SK-N-SH (cell line): ENCODE results near the gene BCO1. TPM values are rescaled to one million over a fixed set of nuclear protein-coding genes. Genes with fewer than 3 reads are reported as not detected.

Experiments
- CTCF ChIA-PET: fragments of 300-600, 350-600 bp; formaldehyde crosslinking; extraction: SDS; loops from one replicate; lab custom pipeline; 2021; lab: Yijun Ruan, JAX
- POLR2A ChIA-PET: fragments of 350-600 bp; sonication (Branson Sonifier 250); formaldehyde crosslinking; extraction: SDS; loops from one replicate; lab custom pipeline; 2020; ENCODE audit warnings: antibody characterized with exemption, inconsistent platforms; lab: Yijun Ruan, JAX
- DNase-seq: peaks from one replicate; pipeline ENCODE4 v3.0.0; 2012
- H2AFZ ChIP-seq: fragments of 200-600 bp; sonication (generic); 2 replicates; pipeline ENCODE4 v1.8.1; 2016; ENCODE audit warnings: antibody characterized with exemption, mild to moderate bottlenecking, low read depth
- H3F3A ChIP-seq: fragments of 200-600 bp; sonication (generic); replicated peaks from 2 replicates; pipeline ENCODE3; 2016; ENCODE audit warnings: antibody characterized with exemption, mild to moderate bottlenecking; ENCODE audit not compliant: insufficient read depth
- H3K27ac ChIP-seq, 2 experiments: fragments of 200-500 bp in 1 of 2; fragments of 200-600 bp in 1 of 2; sonication (Bioruptor generic) in 1 of 2; sonication (generic), shearing (Covaris generic) in 1 of 2; 2 replicates each; pipeline versions ENCODE4 v1.5.1 to v1.6.1; 2014 to 2016; ENCODE audit warnings: low read depth in 2 of 2, inconsistent platforms in 1 of 2, low read length in 1 of 2, mild to moderate bottlenecking in 1 of 2, mixed read lengths in 1 of 2
- H3K27me3 ChIP-seq: fragments of 200-600 bp; sonication (generic), shearing (Covaris generic); 2 replicates; pipeline ENCODE4 v1.6.1; 2016; ENCODE audit warnings: mixed run types; ENCODE audit not compliant: insufficient read depth
- H3K36me3 ChIP-seq, 2 experiments: fragments of 200-500 bp in 1 of 2; fragments of 200-600 bp in 1 of 2; sonication (Bioruptor generic) in 1 of 2; sonication (generic) in 1 of 2; replicated peaks in 1 of 2; 2 replicates each; pipeline versions ENCODE3 to v1.5.1; 2014 to 2016; ENCODE audit warnings: low read length in 1 of 2, mild to moderate bottlenecking in 1 of 2; ENCODE audit not compliant: insufficient read depth in 2 of 2, control insufficient read depth in 1 of 2
- H3K4me1 ChIP-seq, 2 experiments: fragments of 200-500 bp in 1 of 2; fragments of 200-600 bp in 1 of 2; sonication (Bioruptor generic) in 1 of 2; sonication (generic), shearing (Covaris generic) in 1 of 2; 2 replicates each; pipeline versions ENCODE4 v1.5.1 to v1.6.1; 2014 to 2016; ENCODE audit warnings: low read depth in 1 of 2, low read length in 1 of 2, mixed run types in 1 of 2; ENCODE audit not compliant: insufficient read depth in 2 of 2, control insufficient read depth in 1 of 2
- H3K4me2 ChIP-seq: fragments of 200-600 bp; sonication (generic), shearing (Covaris generic); 2 replicates; pipeline ENCODE4 v1.6.1; 2017; ENCODE audit warnings: mixed run types
- H3K4me3 ChIP-seq, 2 experiments: fragments of 200-500 bp in 1 of 2; fragments of 200-600 bp in 1 of 2; sonication (Bioruptor generic) in 1 of 2; sonication (generic), shearing (Covaris generic) in 1 of 2; 2 replicates each; pipeline versions ENCODE4 v1.5.1 to v1.8.1; 2014 to 2016; ENCODE audit warnings: low read depth in 2 of 2, inconsistent platforms in 1 of 2, low read length in 1 of 2, mild to moderate bottlenecking in 1 of 2, mixed read lengths in 1 of 2, moderate library complexity in 1 of 2
- H3K79me2 ChIP-seq: fragments of 200-600 bp; sonication (generic); 2 replicates; pipeline ENCODE4 v1.8.1; 2017; ENCODE audit warnings: mild to moderate bottlenecking; ENCODE audit not compliant: insufficient read depth
- H3K9ac ChIP-seq: fragments of 200-600 bp; sonication (generic); 2 replicates; pipeline ENCODE4 v1.6.1; 2017; ENCODE audit warnings: mixed run types
- H3K9me2 ChIP-seq: fragments of 200-600 bp; sonication (generic); 2 replicates; pipeline ENCODE4 v1.6.1; 2017; ENCODE audit warnings: mixed run types
- H3K9me3 ChIP-seq: fragments of 200-600 bp; sonication (generic); 2 replicates; pipeline ENCODE4 v1.6.1; 2017; ENCODE audit warnings: mixed run types, mild to moderate bottlenecking, moderate library complexity
- H4K20me1 ChIP-seq: fragments of 200-600 bp; sonication (generic); 2 replicates; pipeline ENCODE4 v1.6.1; 2017; ENCODE audit warnings: mild to moderate bottlenecking, mixed run types; ENCODE audit not compliant: insufficient read depth
- EP300 ChIP-seq, 2 experiments: IDR thresholded peaks; 2 replicates each; pipeline versions ENCODE4 v1.4.0 to v1.6.1; 2012; ENCODE audit warnings: borderline replicate concordance in 1 of 2, low read depth in 1 of 2, low read length in 1 of 2
- FOXJ3 ChIP-seq: sonication (generic); formaldehyde crosslinking; IDR thresholded peaks from 2 replicates; pipeline ENCODE4 v1.5.1; 2020; ENCODE audit warnings: mild to moderate bottlenecking, missing genetic modification reagents
- NRF1 ChIP-seq: IDR thresholded peaks from 2 replicates; pipeline ENCODE4 v1.6.1; 2012; ENCODE audit warnings: low read depth, mild to moderate bottlenecking, low read length
- POLR2AphosphoS5 ChIP-seq: IDR thresholded peaks from 2 replicates; pipeline ENCODE4 v1.6.1; 2012; ENCODE audit warnings: low read depth, low read length
- WGBS: methylation state at CpG from one replicate; pipeline ENCODE4 v1.1.6; 2017; ENCODE audit warnings: low lambda C conversion rate; 5-methylcytosine and 5-hydroxymethylcytosine counted together
- polyA plus RNA-seq, 3 experiments: library from polyadenylated mRNA; depleted of rRNA; stranded (reverse); fragments of >200 nt; gene quantifications; 2 replicates each; pipeline ENCODE4 v1.2.3, GENCODE V29; 2012

The BCO1 gene
- polyA plus RNA-seq, 1 of the 3 experiments (the other 2 are of a cell fraction), result 0.02 TPM

DNA sequence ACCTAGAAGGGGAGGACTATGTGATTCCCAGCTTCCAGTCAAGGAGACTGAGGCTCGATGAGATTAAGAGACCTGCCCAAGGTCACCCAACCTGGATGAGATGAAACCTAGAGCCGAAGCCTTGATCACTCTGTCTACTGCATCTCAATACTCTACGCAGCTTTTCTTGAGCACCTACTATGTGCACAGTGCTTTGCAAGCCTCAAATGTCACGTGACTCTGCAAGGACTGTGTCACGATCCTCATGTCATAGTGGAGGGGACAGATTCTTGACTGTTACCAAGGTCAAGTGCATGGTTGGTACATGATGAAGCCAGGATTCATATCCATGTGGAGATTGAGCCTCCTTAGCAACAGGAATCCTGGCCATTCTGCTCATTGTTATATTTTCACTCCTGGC lies 14.7 kb downstream of the BCO1 start:
- DNase-seq, result no peak
- no peaks in the 10 kb centered on the region for H3K4me1 ChIP-seq
- no peak overlapping the region for H3K27ac ChIP-seq
- H3K9ac ChIP-seq, result no peak overlapping the region
- 84% methylated on average over 5 of the region's 5 CpGs for WGBS
- no peaks in the 10 kb centered on the region for H3K36me3 ChIP-seq
- ChIA-PET CTCF (interaction anchor here (0.6 kb wide), 1 partner anchor 48 kb away, joined by 3 read pairs; no protein-coding TSS in a partner anchor), POLR2A (no interaction called here)
- H2AFZ ChIP-seq, result no peak overlapping the region
- TF ChIP-seq POLR2AphosphoS5 (no peak), FOXJ3 (CRISPR knock-in tag) (no peak)
- no peaks in the 10 kb centered on the region for H3K9me3 ChIP-seq
- no peaks in the 10 kb centered on the region for H3K79me2 ChIP-seq
- no peak overlapping the region for H3K4me2 ChIP-seq
- no peaks in the 10 kb centered on the region for H3K27me3 ChIP-seq
- no peaks in the 10 kb centered on the region for H4K20me1 ChIP-seq
- no peak overlapping the region for H3K4me3 ChIP-seq
- H3K9me2 ChIP-seq, result no peaks in the 10 kb centered on the region
- H3F3A ChIP-seq, result no peaks in the 10 kb centered on the region

DNA sequence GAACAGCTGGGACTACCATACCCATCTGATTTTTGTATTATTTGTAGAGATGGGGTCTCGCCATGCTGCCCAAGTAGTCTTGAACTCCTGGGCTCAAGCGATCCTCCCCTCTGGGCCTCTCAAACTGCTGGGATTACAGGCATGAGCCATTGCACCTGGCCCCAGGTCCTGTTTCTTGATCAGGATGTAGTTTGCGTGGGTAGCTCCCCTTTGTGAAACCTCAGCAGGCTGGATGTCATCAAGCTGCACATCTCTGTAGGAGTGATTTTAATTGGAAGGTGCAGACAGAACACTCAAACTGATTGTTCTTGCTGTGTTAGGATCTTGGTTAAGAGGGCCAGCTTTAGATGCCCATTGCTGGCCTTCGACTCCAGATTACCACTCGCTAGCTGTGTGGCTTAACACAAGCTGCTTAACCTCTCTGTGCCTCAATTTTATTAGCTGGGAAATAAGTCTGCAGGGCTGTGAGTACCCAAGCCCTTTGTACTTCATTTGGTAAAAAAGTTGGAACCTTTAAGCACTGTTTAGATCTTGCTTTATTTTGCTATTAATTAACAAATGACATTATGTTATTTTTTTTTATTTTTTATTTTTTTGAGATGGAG lies 16.5 kb downstream of the BCO1 start:
- Histone ChIP-seq H3K4me1 (no peaks in the 10 kb centered on the region), H3K4me2 (no peak overlapping the region), H3F3A (no peaks in the 10 kb centered on the region), H3K36me3 (no peaks in the 10 kb centered on the region), H3K9me3 (no peaks in the 10 kb centered on the region), H3K4me3 (no peak overlapping the region), H3K9me2 (no peaks in the 10 kb centered on the region), H3K9ac (no peak overlapping the region), H3K27me3 (no peaks in the 10 kb centered on the region), H4K20me1 (no peaks in the 10 kb centered on the region), H2AFZ (no peak overlapping the region), H3K27ac (no peak overlapping the region), H3K79me2 (no peaks in the 10 kb centered on the region)
- no peak for DNase-seq
- ChIA-PET CTCF (interaction anchor here (1.0 kb wide), 1 partner anchor 483 kb away, joined by 3 read pairs; no protein-coding TSS in a partner anchor), POLR2A (no interaction called here)
- WGBS, result 72% methylated on average over 5 of the region's 5 CpGs
- no peak for TF ChIP-seq NRF1

DNA sequence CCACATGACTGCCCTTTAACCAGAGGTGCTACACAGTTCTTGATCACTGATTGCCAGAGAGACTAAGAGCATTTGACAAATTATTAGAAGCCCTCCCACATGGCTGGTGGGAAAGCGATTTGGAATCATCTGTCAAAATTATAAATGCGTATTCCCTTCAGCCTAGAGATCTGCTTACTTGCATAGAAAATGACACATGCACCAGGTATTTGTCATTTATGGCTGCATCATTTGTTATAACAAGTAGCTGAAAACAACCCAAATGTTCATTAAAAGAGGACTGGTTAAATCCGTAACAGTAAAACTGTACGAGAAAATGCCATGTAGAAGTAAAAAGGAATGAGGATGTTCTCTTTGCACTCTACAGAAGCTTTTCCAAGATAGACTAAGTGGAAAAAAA lies 21.4 kb downstream of the BCO1 start:
- H3K4me3 ChIP-seq, result no peak overlapping the region
- H3K27me3 ChIP-seq, result no peaks in the 10 kb centered on the region
- H3K79me2 ChIP-seq, result no peaks in the 10 kb centered on the region
- WGBS, result 84% methylated on average over 4 of the region's 4 CpGs
- ChIA-PET CTCF (interaction anchor here (1.0 kb wide), 1 partner anchor 46 kb away, joined by 3 read pairs; no protein-coding TSS in a partner anchor), POLR2A (interaction anchor here (0.6 kb wide), 1 partner anchor 299 kb away, joined by 4 read pairs; no protein-coding TSS in a partner anchor)
- no peaks in the 10 kb centered on the region for H3K9me2 ChIP-seq
- H3K9me3 ChIP-seq, result no peaks in the 10 kb centered on the region
- H4K20me1 ChIP-seq, result no peaks in the 10 kb centered on the region
- no peaks in the 10 kb centered on the region for H3F3A ChIP-seq
- H3K27ac ChIP-seq, result no peak overlapping the region
- no peak for DNase-seq
- no peak overlapping the region for H2AFZ ChIP-seq
- no peak for TF ChIP-seq EP300 (IDR thresholded peaks at IDR 0.05; ENCODE audit: borderline replicate concordance in 1 of 2, low read depth in 1 of 2, low read length in 1 of 2)
- no peak overlapping the region for H3K9ac ChIP-seq
- H3K4me1 ChIP-seq, result no peaks in the 10 kb centered on the region
- H3K4me2 ChIP-seq, result no peak overlapping the region
- no peaks in the 10 kb centered on the region for H3K36me3 ChIP-seq
